H1 (cell line): ENCODE measurements around the gene UBE2M.

Experiments
- CTBP2 ChIP-seq: IDR thresholded peaks from 2 replicates; pipeline ENCODE4 v1.7.0; 2011; ENCODE audit warnings: borderline replicate concordance, mild to moderate bottlenecking, moderate library complexity, mixed read lengths, low read length; ENCODE audit not compliant: insufficient read depth, insufficient read length
- EZH2 ChIP-seq: fragments of 200-600 bp; sonication (generic); IDR thresholded peaks from 2 replicates; pipeline ENCODE4 v1.7.1; 2012; ENCODE audit warnings: low read depth, mild to moderate bottlenecking, moderate library complexity, low read length, inconsistent platforms; ENCODE audit not compliant: severe bottlenecking
- ZNF274 ChIP-seq: IDR thresholded peaks from 2 replicates; pipeline ENCODE4 v1.7.0; 2012; ENCODE audit warnings: low read length, borderline replicate concordance; ENCODE audit errors: extremely low read depth
- TF ChIP-seq, protein P1 (sequence below), 3 experiments: IDR thresholded peaks; 1 replicate in 2 of 3; 2 replicates in 1 of 3; pipeline versions ENCODE4 v1.5.1 to v1.6.1; 2011; ENCODE audit warnings: low read length in 3 of 3, mild to moderate bottlenecking in 3 of 3, inconsistent platforms in 2 of 3, low read depth in 1 of 3, moderate library complexity in 1 of 3; ENCODE audit not compliant: insufficient read depth in 1 of 3; ENCODE audit errors: control extremely low read depth in 1 of 3

DNA sequence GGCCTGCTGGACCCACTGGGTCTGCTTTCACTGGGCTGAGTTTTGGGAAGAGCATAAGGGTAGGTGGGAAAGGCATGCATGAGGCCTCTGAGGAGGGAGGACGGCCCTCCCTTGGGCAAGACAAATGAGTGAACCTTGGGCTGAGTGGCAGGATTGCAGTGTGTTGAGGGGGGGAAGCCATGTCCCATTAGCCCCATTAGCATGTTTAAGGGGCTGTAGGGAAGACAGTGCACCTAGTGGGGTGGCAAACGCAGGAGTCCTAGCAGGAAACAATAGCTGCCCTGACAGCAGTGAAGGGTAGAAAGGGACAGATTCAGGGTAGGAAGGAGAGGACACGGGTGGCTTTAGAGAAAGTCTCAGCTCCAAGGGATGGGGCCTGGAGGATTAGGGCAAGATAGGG, 35.7 kb downstream of the UBE2M start:
- TF ChIP-seq, protein P1, sequence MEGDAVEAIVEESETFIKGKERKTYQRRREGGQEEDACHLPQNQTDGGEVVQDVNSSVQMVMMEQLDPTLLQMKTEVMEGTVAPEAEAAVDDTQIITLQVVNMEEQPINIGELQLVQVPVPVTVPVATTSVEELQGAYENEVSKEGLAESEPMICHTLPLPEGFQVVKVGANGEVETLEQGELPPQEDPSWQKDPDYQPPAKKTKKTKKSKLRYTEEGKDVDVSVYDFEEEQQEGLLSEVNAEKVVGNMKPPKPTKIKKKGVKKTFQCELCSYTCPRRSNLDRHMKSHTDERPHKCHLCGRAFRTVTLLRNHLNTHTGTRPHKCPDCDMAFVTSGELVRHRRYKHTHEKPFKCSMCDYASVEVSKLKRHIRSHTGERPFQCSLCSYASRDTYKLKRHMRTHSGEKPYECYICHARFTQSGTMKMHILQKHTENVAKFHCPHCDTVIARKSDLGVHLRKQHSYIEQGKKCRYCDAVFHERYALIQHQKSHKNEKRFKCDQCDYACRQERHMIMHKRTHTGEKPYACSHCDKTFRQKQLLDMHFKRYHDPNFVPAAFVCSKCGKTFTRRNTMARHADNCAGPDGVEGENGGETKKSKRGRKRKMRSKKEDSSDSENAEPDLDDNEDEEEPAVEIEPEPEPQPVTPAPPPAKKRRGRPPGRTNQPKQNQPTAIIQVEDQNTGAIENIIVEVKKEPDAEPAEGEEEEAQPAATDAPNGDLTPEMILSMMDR (IDR thresholded peaks at IDR 0.05; ENCODE audit: control extremely low read depth in 1 of 3, insufficient read depth in 1 of 3, low read depth in 1 of 3, low read length in 3 of 3): no peak
- TF ChIP-seq EZH2 (no peak), CTBP2 (no peak), ZNF274 (no peak)
